Activated CD4-positive, alpha-beta T cell treated with anti-CD3 and anti-CD28 coated beads, Interleukin-2, amount 50 U/mL, for 1 hour (primary cell): ENCODE measurements around the gene PTPRK.

Source experiments
- DNase-seq: peaks from one replicate; pipeline ENCODE4 v3.0.0-alpha.2; 2020

Gene PTPRK

DNA sequence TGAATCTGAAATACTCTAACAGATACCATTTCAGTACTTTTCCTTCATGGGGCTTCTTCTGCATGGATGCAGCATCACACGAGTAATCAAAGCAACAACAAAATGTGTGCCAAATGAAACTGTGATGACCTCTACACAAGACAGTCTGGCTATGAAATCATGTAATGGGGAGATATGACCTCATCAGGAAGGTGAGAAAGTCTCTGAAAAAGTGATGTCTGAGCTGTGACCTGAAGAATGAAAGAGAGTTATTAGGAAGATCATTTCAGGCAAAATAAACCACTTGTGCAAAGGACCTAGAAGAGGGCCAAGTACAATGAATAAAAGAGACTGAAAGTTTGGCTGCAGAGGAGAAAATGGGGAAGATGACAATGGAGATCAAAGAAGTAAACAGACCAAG, 182.8 kb downstream of the PTPRK start:
- no peak for DNase-seq

DNA sequence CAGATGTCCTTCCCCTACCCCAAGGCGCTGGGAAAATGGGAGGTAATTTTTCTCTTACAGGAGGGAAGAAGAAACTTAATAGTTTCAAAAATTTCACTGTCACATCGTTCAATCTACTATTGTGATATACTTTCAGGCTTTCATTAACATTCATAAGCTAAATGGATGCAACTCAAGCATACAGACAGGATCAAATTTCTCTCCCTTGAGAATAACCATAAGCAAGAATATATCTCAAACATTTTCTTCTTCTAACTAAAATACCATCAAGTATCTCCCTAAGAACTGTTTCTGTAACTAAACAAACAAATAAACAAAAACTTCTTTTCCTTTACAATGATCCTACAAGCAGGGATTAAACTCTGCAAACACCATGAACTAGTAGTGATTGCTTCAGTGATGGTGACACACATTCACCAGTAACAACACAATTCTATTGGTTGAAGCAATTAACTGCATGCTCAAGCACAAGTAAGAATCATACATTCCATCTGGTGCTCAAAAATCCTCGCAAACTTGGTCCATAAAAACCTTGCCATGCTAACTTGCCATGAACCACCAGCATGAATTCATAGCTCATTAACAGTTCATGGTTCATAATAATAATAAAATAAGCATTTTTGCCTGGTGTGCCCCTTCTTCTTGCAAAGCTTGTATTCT, 183.8 kb downstream of the PTPRK start:
- DNase-seq, result no peak

DNA sequence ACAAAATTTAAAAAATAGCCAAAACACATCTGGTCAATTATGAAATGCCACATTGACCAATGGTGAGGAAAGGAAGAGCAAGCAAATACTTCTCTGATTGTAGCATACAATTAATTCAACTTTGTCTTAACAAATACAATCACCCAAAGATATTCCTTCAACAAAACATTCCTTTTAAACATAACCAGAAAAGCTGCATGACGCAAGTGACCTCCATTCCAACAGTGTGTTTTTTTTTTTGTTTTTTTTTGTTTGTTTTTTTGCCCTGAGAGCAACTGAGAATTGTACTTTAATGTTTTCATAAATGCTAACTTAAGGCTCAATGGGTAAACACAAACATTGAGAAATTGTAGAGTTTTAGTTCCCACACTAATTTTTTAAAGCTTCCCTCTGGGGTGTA, 184.4 kb downstream of the PTPRK start:
- DNase-seq, result no peak

DNA sequence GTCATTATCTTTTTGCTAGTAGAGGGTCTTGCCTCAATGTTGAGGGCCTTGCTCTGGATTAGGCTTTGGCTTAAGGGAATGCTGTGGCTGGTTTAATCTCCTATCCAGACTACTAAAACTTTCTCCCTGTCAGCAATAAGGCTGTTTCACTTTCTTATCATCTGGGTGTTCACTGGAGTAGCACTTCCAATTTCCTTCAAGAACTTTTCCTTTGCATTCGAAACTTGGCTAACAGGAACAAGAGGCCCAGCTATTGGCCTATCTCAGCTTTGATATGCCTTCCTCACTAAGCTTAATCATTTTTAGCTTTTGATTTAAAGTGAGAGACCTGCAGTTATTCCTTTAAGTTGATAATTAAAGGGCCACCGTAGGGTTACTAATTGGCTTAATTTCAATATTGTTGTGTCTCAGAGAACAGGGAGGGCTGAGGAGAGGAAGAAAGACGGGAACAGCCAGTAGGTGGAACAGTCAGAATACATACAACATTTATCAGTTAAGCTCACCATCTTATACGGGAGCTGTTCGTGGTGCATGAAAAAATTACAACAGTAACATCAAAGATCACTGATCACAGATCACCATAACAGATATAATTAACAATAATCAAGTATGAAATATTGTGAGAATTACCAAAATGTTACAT, 186.7 kb downstream of the PTPRK start:
- DNase-seq, result no peak

- peak; percentile 7 for DNase-seq
Measured at GRCh38 chr6:128327890-128328289, 192.5 kb downstream of the PTPRK start.

GRCh38 chr6:128323011-128323410, 197.4 kb downstream of the PTPRK start:
- DNase-seq, result no peak

DNA sequence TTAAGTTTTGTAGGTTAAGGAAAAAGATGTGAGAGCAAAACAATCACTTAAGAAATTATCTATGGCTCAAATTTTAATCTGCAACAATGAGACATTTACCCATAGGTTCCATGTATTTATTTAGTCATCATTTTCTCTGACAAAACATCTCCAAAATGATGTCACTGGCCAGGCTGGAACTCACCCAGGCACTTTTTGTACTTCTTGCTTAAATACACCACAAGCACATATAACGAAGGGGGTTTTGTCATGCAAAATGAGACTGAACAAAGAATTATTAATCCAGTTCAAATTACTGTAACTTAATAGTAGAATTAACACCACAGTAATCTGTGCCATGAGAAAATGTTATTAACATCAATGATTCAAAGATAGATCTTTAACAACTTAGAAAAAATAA, 200.5 kb downstream of the PTPRK start:
- no peak for DNase-seq

DNA sequence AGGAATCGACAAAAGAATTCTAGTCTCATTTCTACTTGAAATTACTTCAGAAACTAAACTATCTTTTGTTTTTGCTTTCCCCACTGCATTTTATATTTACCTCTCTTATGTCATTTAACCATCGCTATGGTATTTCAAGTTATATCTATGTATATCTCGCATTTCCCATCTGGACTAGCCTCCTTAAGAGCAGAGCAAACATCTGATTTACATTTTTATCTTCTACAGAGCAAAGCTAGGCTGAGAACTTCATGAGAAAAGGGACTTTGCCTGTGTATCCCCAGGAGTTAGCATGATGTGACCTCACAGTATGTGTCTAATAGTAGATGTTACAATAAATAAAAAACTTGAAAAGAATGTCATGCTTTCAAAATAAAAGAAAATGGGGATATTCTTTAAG, 201.2 kb downstream of the PTPRK start:
- no peak for DNase-seq

- no peak for DNase-seq
Measured at GRCh38 chr6:128316258-128316929, 204.0 kb downstream of the PTPRK start.

GRCh38 chr6:128314190-128314589, 206.2 kb downstream of the PTPRK start:
- no peak for DNase-seq

DNA sequence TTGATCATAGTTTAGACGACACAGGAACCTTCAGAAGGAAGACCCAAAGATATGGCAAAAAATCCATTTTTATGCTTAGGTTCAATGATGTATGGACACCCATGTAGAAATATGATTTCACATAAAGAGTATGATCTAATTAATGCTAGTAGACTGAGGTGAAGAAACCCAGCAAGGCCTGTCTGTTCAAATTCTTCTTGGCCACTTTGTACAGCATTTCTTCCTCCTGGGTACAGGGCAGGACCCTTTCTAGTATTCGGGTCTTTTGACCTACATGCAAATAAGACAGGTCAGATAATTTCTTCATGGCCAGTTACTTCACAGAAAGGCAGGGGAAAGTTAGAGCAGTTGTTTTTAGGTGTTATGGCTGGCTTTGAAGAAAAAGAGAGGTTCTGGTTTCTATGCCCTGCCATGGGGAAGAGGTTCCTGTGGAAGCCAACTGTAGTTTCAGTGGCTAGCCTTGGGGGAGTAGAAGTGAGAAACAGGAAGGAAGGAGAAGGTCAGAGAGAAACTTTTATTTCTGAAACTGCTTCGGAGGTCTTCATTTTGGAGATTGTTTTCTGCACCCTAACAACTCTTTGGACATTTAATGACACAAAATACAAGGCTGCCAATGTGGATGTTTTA, 208.3 kb downstream of the PTPRK start:
- no peak for DNase-seq

GRCh38 chr6:128310451-128310850, 209.9 kb downstream of the PTPRK start:
- DNase-seq, result no peak

- no peak for DNase-seq
Measured at GRCh38 chr6:128307671-128308070, 212.7 kb downstream of the PTPRK start.

- DNase-seq, result no peak
Measured at GRCh38 chr6:128305976-128306375, 214.4 kb downstream of the PTPRK start.

GRCh38 chr6:128305228-128305627, 215.2 kb downstream of the PTPRK start:
- no peak for DNase-seq

DNA sequence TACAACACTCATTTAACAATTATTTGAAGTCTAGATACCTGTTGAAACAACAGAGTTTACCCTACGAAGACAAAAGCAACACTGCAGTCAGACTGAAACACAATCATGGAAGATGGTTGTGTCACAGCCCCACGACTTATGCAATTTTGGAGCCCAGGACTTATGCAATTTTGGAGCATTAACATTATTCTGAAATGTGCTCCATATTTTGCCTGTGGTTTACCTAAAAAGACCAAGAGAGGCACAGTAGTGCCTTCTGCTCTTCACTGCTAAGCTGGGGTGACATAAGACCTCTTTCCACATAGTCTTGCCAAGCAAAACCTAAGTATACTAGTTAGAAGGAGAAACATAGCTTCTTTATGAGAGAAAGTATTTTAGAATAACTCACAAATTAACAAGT, 216.5 kb downstream of the PTPRK start:
- DNase-seq, result no peak

- DNase-seq, result no peak
Measured at GRCh38 chr6:128302942-128303341, 217.5 kb downstream of the PTPRK start.

DNA sequence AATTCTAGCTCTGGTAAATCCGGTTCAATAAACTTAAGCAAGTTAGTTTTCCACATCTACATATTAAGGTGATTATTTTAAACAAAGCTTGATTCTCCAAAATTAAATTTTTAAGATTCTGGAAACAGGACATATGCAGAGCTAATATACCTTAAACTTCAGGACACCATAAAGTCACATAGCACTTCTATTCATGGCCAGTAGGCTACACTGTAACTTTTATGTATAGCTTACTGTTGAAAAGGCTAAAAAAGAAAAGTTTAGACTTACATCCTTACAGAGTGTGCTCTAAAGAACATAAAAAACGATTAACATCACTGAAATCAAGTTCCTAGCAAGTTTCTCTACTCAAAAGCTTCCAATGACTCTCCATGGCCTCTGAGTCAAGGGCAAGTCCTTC, 224.7 kb downstream of the PTPRK start:
- DNase-seq, result no peak

GRCh38 chr6:128290221-128290620, 230.2 kb downstream of the PTPRK start:
- DNase-seq, result no peak

GRCh38 chr6:128284128-128284527, 236.3 kb downstream of the PTPRK start:
- no peak for DNase-seq

DNA sequence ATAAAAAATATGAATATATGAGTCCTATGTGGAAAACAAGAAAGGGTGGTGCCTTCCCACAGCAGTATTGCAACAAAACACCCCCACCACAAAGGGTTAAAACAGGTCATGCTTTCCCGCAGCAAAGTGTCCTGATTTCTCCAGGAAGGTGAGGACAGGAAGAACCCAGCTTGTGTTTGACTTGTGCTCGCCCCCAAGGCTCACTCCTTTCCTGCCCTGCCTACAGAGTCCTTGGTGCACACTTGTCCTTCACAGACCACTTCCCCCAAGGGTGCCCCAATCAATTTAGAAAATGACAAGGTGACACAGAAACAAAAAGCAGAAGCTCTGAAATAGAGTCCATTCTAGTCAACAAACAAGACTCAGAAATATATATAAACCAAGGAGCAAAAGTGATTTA, 237.4 kb downstream of the PTPRK start:
- DNase-seq, result no peak

DNA sequence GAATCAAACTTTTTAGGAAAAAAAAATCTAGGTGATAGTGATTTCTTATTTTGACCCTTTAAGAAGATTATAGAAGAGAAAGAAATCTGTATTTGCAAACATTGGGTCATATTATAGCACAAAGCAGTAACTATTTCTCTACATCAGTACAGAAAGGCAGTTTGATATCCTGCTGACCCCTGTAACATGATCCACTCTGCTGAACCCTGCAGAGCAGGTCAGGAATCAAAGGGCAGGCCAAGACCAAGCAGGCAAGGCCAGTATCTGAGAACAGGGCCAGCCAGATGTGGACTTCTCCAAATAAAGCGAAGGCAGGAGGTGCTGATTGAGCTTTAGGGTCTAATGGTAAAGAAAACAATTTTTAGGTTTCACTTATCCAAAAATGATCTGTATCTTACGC, 239.4 kb downstream of the PTPRK start:
- no peak for DNase-seq

DNA sequence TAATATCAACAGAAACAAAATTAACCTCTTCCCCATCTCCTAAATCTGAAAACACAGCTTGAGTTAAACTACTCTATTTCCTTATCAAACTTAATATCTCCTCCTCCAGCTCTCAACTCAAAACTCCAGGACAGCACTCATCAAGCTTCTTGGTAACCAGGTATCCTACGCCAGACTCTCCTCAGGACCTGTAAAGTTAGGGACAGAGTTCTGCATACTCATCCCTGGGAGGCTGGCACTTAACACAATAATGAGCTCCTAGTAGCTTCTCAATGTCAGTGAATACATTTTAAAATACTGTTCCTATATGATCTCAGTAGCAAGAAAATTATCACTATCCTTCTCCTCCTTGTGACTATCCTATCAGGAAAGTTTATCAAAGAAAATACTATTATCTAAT, 240.3 kb downstream of the PTPRK start:
- DNase-seq, result no peak

- DNase-seq, result no peak
Measured at GRCh38 chr6:128278836-128279235, 241.6 kb downstream of the PTPRK start.
